Loucy (cell line): ENCODE results near the gene TMEM185A.

ENCODE experiments used
- H2AFZ ChIP-seq: fragments of 200-600 bp; sonication (generic); 2 replicates; pipeline ENCODE4 v1.6.0; 2016; ENCODE audit warnings: antibody characterized with exemption, mild to moderate bottlenecking, low read length, moderate library complexity
- H3F3A ChIP-seq: fragments of 200-600 bp; 2 replicates; pipeline ENCODE4 v1.6.0; 2016; ENCODE audit warnings: antibody characterized with exemption, low read depth, mild to moderate bottlenecking
- H3K27me3 ChIP-seq: fragments of 200-600 bp; sonication (generic); 2 replicates; pipeline ENCODE4 v1.6.1; 2014; ENCODE audit warnings: low read length, mild to moderate bottlenecking; ENCODE audit not compliant: insufficient read depth, poor library complexity, severe bottlenecking
- H3K36me3 ChIP-seq: fragments of 200-600 bp; sonication (generic); 2 replicates; pipeline ENCODE4 v1.6.1; 2016; ENCODE audit warnings: low read length; ENCODE audit not compliant: insufficient read depth
- H3K4me1 ChIP-seq: fragments of 200-600 bp; sonication (generic); 2 replicates; pipeline ENCODE4 v1.5.1; 2014; ENCODE audit warnings: low read length, mild to moderate bottlenecking; ENCODE audit not compliant: insufficient read depth, poor library complexity, severe bottlenecking
- H3K4me2 ChIP-seq: fragments of 200-600 bp; sonication (generic); 2 replicates; pipeline ENCODE4 v1.6.0; 2014; ENCODE audit warnings: antibody characterized with exemption, low read length, low read depth, mild to moderate bottlenecking; ENCODE audit not compliant: poor library complexity, severe bottlenecking
- H3K4me3 ChIP-seq: fragments of 200-600 bp; sonication (generic); 2 replicates; pipeline ENCODE4 v1.5.1; 2014; ENCODE audit warnings: low read length, mild to moderate bottlenecking, mixed read lengths; ENCODE audit not compliant: poor library complexity, severe bottlenecking
- H3K79me2 ChIP-seq: fragments of 200-600 bp; sonication (generic); 2 replicates; pipeline ENCODE4 v1.6.1; 2014; ENCODE audit warnings: low read length; ENCODE audit not compliant: insufficient read depth
- H3K9ac ChIP-seq: fragments of 200-600 bp; sonication (generic); 2 replicates; pipeline ENCODE4 v1.6.0; 2014; ENCODE audit warnings: mild to moderate bottlenecking, low read depth, low read length, moderate library complexity; ENCODE audit not compliant: poor library complexity, severe bottlenecking
- H3K9me2 ChIP-seq: fragments of 200-600 bp; sonication (generic); replicated peaks from 2 replicates; pipeline ENCODE4 v1.6.1; 2016; ENCODE audit warnings: low read depth, low read length, mixed read lengths
- H3K9me3 ChIP-seq: fragments of 200-600 bp; sonication (generic); 2 replicates; pipeline ENCODE4 v1.6.1; 2014; ENCODE audit warnings: mild to moderate bottlenecking, antibody characterized with exemption, low read length, low read depth; ENCODE audit not compliant: insufficient read depth
- H4K20me1 ChIP-seq: fragments of 200-600 bp; sonication (generic); 2 replicates; pipeline ENCODE4 v1.6.0; 2014; ENCODE audit warnings: antibody characterized with exemption, low read length, mild to moderate bottlenecking; ENCODE audit not compliant: insufficient read depth, poor library complexity, severe bottlenecking
- EZH2phosphoT487 ChIP-seq: fragments of 200-600 bp; IDR thresholded peaks from 2 replicates; pipeline ENCODE4 v1.6.1; 2018; ENCODE audit warnings: antibody characterized with exemption, mild to moderate bottlenecking, moderate library complexity, borderline replicate concordance
- TF ChIP-seq, protein P1 (sequence below): fragments of 200-600 bp; sonication (generic); conservative IDR thresholded peaks from 2 replicates; pipeline ENCODE4 v1.5.1; 2014; ENCODE audit warnings: mild to moderate bottlenecking, antibody characterized with exemption, low read length

Gene TMEM185A

DNA sequence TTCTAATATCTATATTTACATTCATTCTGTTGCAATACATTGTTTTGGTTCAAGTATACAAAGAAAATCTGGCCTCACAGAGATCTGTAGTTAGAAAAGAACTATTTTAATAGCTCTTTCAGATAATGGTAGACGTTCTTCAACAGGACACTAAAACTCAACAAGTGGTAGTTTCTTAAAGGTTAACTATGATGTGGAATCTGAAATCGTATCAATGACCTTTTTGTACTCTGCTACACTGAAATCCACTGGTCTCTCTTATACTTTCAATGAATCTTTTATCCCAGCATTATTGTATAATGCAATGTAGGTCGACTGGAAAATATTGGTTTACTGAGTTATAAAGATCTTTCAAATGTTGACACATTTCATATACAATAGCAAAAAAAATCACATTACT lies 12.7 kb downstream of the TMEM185A start:
- H3K9me2 ChIP-seq, result no peaks in the 10 kb centered on the region
- H3K79me2 ChIP-seq, result peaks cover 47% of the 10 kb centered on the region; the same call in 1 of the 2 replicates
- no peak overlapping the region for H3K4me2 ChIP-seq
- no peaks in the 10 kb centered on the region for H3K4me1 ChIP-seq
- H3F3A ChIP-seq, result no peaks in the 10 kb centered on the region
- H3K36me3 ChIP-seq, result no peaks in the 10 kb centered on the region
- no peak overlapping the region for H2AFZ ChIP-seq
- no peaks in the 10 kb centered on the region for H3K9me3 ChIP-seq
- no peaks in the 10 kb centered on the region for H3K27me3 ChIP-seq
- no peaks in the 10 kb centered on the region for H4K20me1 ChIP-seq
- no peak for TF ChIP-seq EZH2phosphoT487
- TF ChIP-seq, protein P1, sequence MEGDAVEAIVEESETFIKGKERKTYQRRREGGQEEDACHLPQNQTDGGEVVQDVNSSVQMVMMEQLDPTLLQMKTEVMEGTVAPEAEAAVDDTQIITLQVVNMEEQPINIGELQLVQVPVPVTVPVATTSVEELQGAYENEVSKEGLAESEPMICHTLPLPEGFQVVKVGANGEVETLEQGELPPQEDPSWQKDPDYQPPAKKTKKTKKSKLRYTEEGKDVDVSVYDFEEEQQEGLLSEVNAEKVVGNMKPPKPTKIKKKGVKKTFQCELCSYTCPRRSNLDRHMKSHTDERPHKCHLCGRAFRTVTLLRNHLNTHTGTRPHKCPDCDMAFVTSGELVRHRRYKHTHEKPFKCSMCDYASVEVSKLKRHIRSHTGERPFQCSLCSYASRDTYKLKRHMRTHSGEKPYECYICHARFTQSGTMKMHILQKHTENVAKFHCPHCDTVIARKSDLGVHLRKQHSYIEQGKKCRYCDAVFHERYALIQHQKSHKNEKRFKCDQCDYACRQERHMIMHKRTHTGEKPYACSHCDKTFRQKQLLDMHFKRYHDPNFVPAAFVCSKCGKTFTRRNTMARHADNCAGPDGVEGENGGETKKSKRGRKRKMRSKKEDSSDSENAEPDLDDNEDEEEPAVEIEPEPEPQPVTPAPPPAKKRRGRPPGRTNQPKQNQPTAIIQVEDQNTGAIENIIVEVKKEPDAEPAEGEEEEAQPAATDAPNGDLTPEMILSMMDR, result no peak
- no peak overlapping the region for H3K9ac ChIP-seq
- H3K4me3 ChIP-seq, result no peak overlapping the region

DNA sequence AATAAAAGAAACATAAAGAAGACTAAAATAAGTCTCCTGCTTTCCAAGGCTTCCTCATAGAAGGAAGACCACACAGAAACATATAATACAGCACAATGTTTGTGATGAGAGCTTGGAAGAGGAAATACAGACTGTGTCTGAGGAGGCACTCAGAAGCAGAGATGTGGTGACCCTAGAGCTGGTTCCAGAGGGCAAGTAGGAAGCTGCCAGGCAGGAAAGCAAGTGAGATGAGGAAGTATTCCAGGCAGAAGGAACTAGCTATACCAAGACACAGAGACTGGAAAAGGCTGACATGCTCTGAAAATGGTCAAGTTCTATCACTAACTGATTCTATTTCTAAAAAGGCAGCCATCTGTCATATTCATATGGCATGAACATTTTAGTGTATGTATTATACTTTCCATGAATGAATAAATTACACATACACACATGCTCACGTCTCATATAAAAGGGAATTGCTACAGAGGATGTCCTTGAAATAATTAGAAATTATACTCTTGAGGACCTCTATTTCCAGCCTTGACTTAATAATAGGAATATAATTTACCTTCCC lies 19.9 kb downstream of the TMEM185A start:
- H3K4me3 ChIP-seq, result no peak overlapping the region
- H3K79me2 ChIP-seq, result peaks cover 25% of the 10 kb centered on the region; the same call in 1 of the 2 replicates
- H3F3A ChIP-seq, result no peaks in the 10 kb centered on the region
- H3K9me2 ChIP-seq, result no peaks in the 10 kb centered on the region
- no peaks in the 10 kb centered on the region for H3K27me3 ChIP-seq
- no peak for TF ChIP-seq EZH2phosphoT487
- TF ChIP-seq, protein P1, result no peak
- H3K9ac ChIP-seq, result no peak overlapping the region
- no peak overlapping the region for H2AFZ ChIP-seq
- H3K36me3 ChIP-seq, result peaks cover 14% of the 10 kb centered on the region; the same call in 1 of the 2 replicates
- H3K4me2 ChIP-seq, result no peak overlapping the region
- H3K9me3 ChIP-seq, result no peaks in the 10 kb centered on the region
- H4K20me1 ChIP-seq, result no peaks in the 10 kb centered on the region
- H3K4me1 ChIP-seq, result no peaks in the 10 kb centered on the region

DNA sequence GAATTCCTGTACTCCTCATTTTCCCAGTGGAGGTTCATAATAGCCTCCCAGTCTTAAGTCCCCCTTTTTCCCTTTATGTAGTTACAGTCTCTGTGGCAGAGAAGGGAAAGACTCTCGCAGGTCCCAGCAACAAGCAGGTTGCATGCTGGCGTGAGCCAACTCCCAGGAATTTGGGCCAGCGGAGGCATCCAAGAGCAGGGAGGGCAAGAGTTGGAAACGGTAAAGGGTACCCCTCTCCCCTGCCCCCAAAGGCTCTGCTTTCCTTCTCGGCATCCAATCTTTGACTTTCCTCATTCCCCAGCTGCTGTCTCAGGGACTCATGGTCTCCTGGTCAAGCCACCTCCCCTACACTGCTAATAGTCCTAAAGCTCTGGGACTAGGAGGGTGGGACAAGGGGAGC lies 21.1 kb downstream of the TMEM185A start:
- H3K4me3 ChIP-seq, result no peak overlapping the region
- H3K36me3 ChIP-seq, result peaks cover 21% of the 10 kb centered on the region; the same call in 1 of the 2 replicates
- no peaks in the 10 kb centered on the region for H4K20me1 ChIP-seq
- no peaks in the 10 kb centered on the region for H3F3A ChIP-seq
- no peaks in the 10 kb centered on the region for H3K27me3 ChIP-seq
- peaks cover 25% of the 10 kb centered on the region; the same call in 1 of the 2 replicates for H3K79me2 ChIP-seq
- no peak for TF ChIP-seq EZH2phosphoT487
- TF ChIP-seq, protein P1, result no peak
- H2AFZ ChIP-seq, result no peak overlapping the region
- H3K9me3 ChIP-seq, result no peaks in the 10 kb centered on the region
- no peak overlapping the region for H3K9ac ChIP-seq
- no peak overlapping the region for H3K4me2 ChIP-seq
- no peaks in the 10 kb centered on the region for H3K9me2 ChIP-seq
- H3K4me1 ChIP-seq, result no peaks in the 10 kb centered on the region
